ENCODE results near the gene NFAM1. TPM values are rescaled to one million over a fixed set of nuclear protein-coding genes. Genes with fewer than 3 reads are reported as not detected.

NFAM1 gene
- total RNA-seq, 2 experiments from 2014 or later: 0.15 to 0.24 TPM

- Mint-ChIP-seq H3K4me1 (ENCODE audit: low read depth) (no peaks in the 10 kb centered on the region), H3K36me3 (no peaks in the 10 kb centered on the region), H3K27me3 (peaks cover 3% of the 10 kb centered on the region), H3K9me3 (no peaks in the 10 kb centered on the region), H3K4me3 (no peak overlapping the region), H3K27ac (no peak overlapping the region)
- POLR2A ChIA-PET: no interaction called here
- intact Hi-C loops (cut with micrococcal nuclease): no loop called here
- no peak for DNase-seq
- CTCF ChIA-PET: interaction anchor here (0.9 to 1.2 kb wide), 2 partner anchors 9 to 16 kb away, joined by 3 to 5 read pairs; no protein-coding TSS in a partner anchor
Observed at GRCh38 chr22:42452456-42452855, 20.3 kb upstream of the NFAM1 start.

- Mint-ChIP-seq H3K4me3 (no peak overlapping the region), H3K9me3 (no peaks in the 10 kb centered on the region), H3K36me3 (no peaks in the 10 kb centered on the region), H3K4me1 (ENCODE audit: low read depth) (no peaks in the 10 kb centered on the region), H3K27me3 (peaks cover 3% of the 10 kb centered on the region), H3K27ac (no peak overlapping the region)
- intact Hi-C loops (cut with micrococcal nuclease): no loop called here
- CTCF ChIA-PET: interaction anchor here (0.7 kb wide), 1 partner anchor 8 kb away, joined by 3 read pairs; no protein-coding TSS in a partner anchor
- POLR2A ChIA-PET: no interaction called here
- DNase-seq: no peak
Observed at GRCh38 chr22:42451499-42452145, 19.4 kb upstream of the NFAM1 start.

GRCh38 chr22:42450862-42451261 is 18.7 kb upstream of the NFAM1 start:
- H3K4me1 Mint-ChIP-seq (ENCODE audit: low read depth): no peaks in the 10 kb centered on the region
- no peaks in the 10 kb centered on the region for H3K36me3 Mint-ChIP-seq
- ChIA-PET CTCF (no interaction called here), POLR2A (no interaction called here)
- H3K27me3 Mint-ChIP-seq: no peaks in the 10 kb centered on the region
- H3K9me3 Mint-ChIP-seq: no peaks in the 10 kb centered on the region
- no peak for DNase-seq
- H3K4me3 Mint-ChIP-seq: no peak overlapping the region
- H3K27ac Mint-ChIP-seq: no peak overlapping the region
- intact Hi-C loops (cut with micrococcal nuclease): no loop called here

- ChIA-PET POLR2A (no interaction called here), CTCF (interaction anchor here (0.8 to 2.0 kb wide), 2 partner anchors 8 to 355 kb away, joined by 3 to 4 read pairs; no protein-coding TSS in a partner anchor)
- intact Hi-C loops (cut with micrococcal nuclease): loop anchor here (10.0 kb wide), 1 partner anchor 161 kb away; no protein-coding TSS in a partner anchor
- no peak for DNase-seq
- Mint-ChIP-seq H3K27me3 (no peaks in the 10 kb centered on the region), H3K36me3 (no peaks in the 10 kb centered on the region), H3K4me3 (no peak overlapping the region), H3K4me1 (ENCODE audit: low read depth) (peaks cover 24% of the 10 kb centered on the region), H3K27ac (no peak overlapping the region), H3K9me3 (no peaks in the 10 kb centered on the region)
Observed at GRCh38 chr22:42446151-42446550, 13.9 kb upstream of the NFAM1 start.

- DNase-seq: peak; percentile 90
- peak overlapping the region; percentile 68 for H3K4me3 Mint-ChIP-seq
- ChIA-PET CTCF (interaction anchor here (0.6 to 3.9 kb wide), 43 partner anchors 8 to 747 kb away, joined by 3 to 75 read pairs (median 4); partner anchors contain the start of genes CENPM, NDUFA6, NFAM1 and TNFRSF13C), POLR2A (interaction anchor here (0.6 to 3.0 kb wide), 8 partner anchors 12 to 644 kb away, joined by 3 to 23 read pairs (median 4); partner anchors contain the start of genes CENPM, NDUFA6 and POLDIP3)
- peaks cover 32% of the 10 kb centered on the region for H3K4me1 Mint-ChIP-seq (ENCODE audit: low read depth)
- H3K9me3 Mint-ChIP-seq: no peaks in the 10 kb centered on the region
- intact Hi-C loops (cut with micrococcal nuclease): loop anchor here (1.0 to 10.0 kb wide), 3 partner anchors 159 to 497 kb away; partner anchors contain the start of genes CENPM and NDUFA6
- H3K27ac Mint-ChIP-seq: peak overlapping the region; percentile 86
- no peaks in the 10 kb centered on the region for H3K36me3 Mint-ChIP-seq
- H3K27me3 Mint-ChIP-seq: no peaks in the 10 kb centered on the region
Observed at GRCh38 chr22:42444077-42444904, 12.1 kb upstream of the NFAM1 start.

- peak overlapping the region; percentile 86 for H3K27ac Mint-ChIP-seq
- peak overlapping the region; percentile 68 for H3K4me3 Mint-ChIP-seq
- peak; percentile 53 for DNase-seq
- no peaks in the 10 kb centered on the region for H3K36me3 Mint-ChIP-seq
- no peaks in the 10 kb centered on the region for H3K27me3 Mint-ChIP-seq
- intact Hi-C loops (cut with micrococcal nuclease): loop anchor here (1.0 to 10.0 kb wide), 3 partner anchors 159 to 496 kb away; partner anchors contain the start of genes CENPM and NDUFA6
- peaks cover 36% of the 10 kb centered on the region for H3K4me1 Mint-ChIP-seq (ENCODE audit: low read depth)
- ChIA-PET POLR2A (interaction anchor here (1.0 to 3.0 kb wide), 5 partner anchors 13 to 497 kb away, joined by 3 to 23 read pairs (median 4); partner anchors contain the start of genes CENPM and NDUFA6), CTCF (interaction anchor here (0.6 to 3.9 kb wide), 31 partner anchors 7 to 746 kb away, joined by 3 to 75 read pairs (median 5); partner anchors contain the start of genes CENPM, NDUFA6, NFAM1 and TNFRSF13C)
- H3K9me3 Mint-ChIP-seq: no peaks in the 10 kb centered on the region
Observed at GRCh38 chr22:42443240-42444076, 11.3 kb upstream of the NFAM1 start.

- intact Hi-C loops (cut with micrococcal nuclease): loop anchor here (5.0 to 10.0 kb wide), 2 partner anchors 158 to 495 kb away; partner anchors contain the start of gene CENPM
- H3K27me3 Mint-ChIP-seq: no peaks in the 10 kb centered on the region
- H3K9me3 Mint-ChIP-seq: no peaks in the 10 kb centered on the region
- no peak overlapping the region for H3K4me3 Mint-ChIP-seq
- no peak overlapping the region for H3K27ac Mint-ChIP-seq
- no peaks in the 10 kb centered on the region for H3K36me3 Mint-ChIP-seq
- ChIA-PET CTCF (interaction anchor here (0.9 to 3.9 kb wide), 7 partner anchors 9 to 496 kb away, joined by 3 to 75 read pairs (median 11); partner anchors contain the start of genes CENPM and NDUFA6), POLR2A (interaction anchor here (1.9 to 3.0 kb wide), 2 partner anchors 96 to 352 kb away, joined by 4 to 23 read pairs; partner anchors contain the start of gene NDUFA6)
- DNase-seq: no peak
- peaks cover 38% of the 10 kb centered on the region for H3K4me1 Mint-ChIP-seq (ENCODE audit: low read depth)
Observed at GRCh38 chr22:42442748-42443147, 10.5 kb upstream of the NFAM1 start.

- no peak overlapping the region for H3K27ac Mint-ChIP-seq
- no peaks in the 10 kb centered on the region for H3K27me3 Mint-ChIP-seq
- no peak for DNase-seq
- H3K4me3 Mint-ChIP-seq: no peak overlapping the region
- H3K36me3 Mint-ChIP-seq: no peaks in the 10 kb centered on the region
- intact Hi-C loops (cut with micrococcal nuclease): loop anchor here (5.0 to 10.0 kb wide), 2 partner anchors 156 to 493 kb away; partner anchors contain the start of gene CENPM
- POLR2A ChIA-PET: no interaction called here
- CTCF ChIA-PET: interaction anchor here (5.2 kb wide), 1 partner anchor 350 kb away, joined by 57 read pairs; the partner anchor contains the start of gene NDUFA6
- H3K4me1 Mint-ChIP-seq (ENCODE audit: low read depth): peaks cover 42% of the 10 kb centered on the region
- H3K9me3 Mint-ChIP-seq: no peaks in the 10 kb centered on the region
Observed at GRCh38 chr22:42440728-42441127, 8.5 kb upstream of the NFAM1 start.

- Mint-ChIP-seq H3K27me3 (no peaks in the 10 kb centered on the region), H3K4me1 (ENCODE audit: low read depth) (peaks cover 41% of the 10 kb centered on the region), H3K36me3 (no peaks in the 10 kb centered on the region), H3K27ac (peak overlapping the region; percentile 1), H3K9me3 (no peaks in the 10 kb centered on the region), H3K4me3 (no peak overlapping the region)
- ChIA-PET POLR2A (no interaction called here), CTCF (interaction anchor here (1.0 to 5.2 kb wide), 4 partner anchors 30 to 693 kb away, joined by 3 to 57 read pairs (median 4); partner anchors contain the start of gene NDUFA6)
- intact Hi-C loops (cut with micrococcal nuclease): loop anchor here (5.0 to 10.0 kb wide), 2 partner anchors 155 to 493 kb away; partner anchors contain the start of gene CENPM
- peak; percentile 34 for DNase-seq
Observed at GRCh38 chr22:42439821-42440674, 7.8 kb upstream of the NFAM1 start.

- no peak overlapping the region for H3K4me3 Mint-ChIP-seq
- peaks cover 31% of the 10 kb centered on the region for H3K4me1 Mint-ChIP-seq (ENCODE audit: low read depth)
- no peak overlapping the region for H3K27ac Mint-ChIP-seq
Observed at GRCh38 chr22:42439021-42439567, 6.9 kb upstream of the NFAM1 start.

More at GRCh38 chr22:42439021-42439567, 6.9 kb upstream of the NFAM1 start:
- CTCF ChIA-PET: interaction anchor here (1.0 to 5.2 kb wide), 9 partner anchors 31 to 692 kb away, joined by 3 to 57 read pairs (median 4); partner anchors contain the start of gene NDUFA6
- Mint-ChIP-seq H3K9me3 (no peaks in the 10 kb centered on the region), H3K27me3 (no peaks in the 10 kb centered on the region), H3K36me3 (no peaks in the 10 kb centered on the region)
- DNase-seq: no peak
- POLR2A ChIA-PET: no interaction called here
- intact Hi-C loops (cut with micrococcal nuclease): no loop called here

All from activated CD4-positive, alpha-beta memory T cell treated with anti-CD3 and anti-CD28 coated beads for 36 hours (primary cell).